Kidney capillary endothelial cell (primary cell): Measurements from ENCODE around the gene ASCC2.
"Not testable (repeated sequence)": the region's sequence is repeated elsewhere in the genome, so short reads cannot be mapped to it uniquely, and the experiment has no call there.

Experiments
- DNase-seq: peaks from one replicate; pipeline ENCODE4 v3.0.0-alpha.2; 2018; ENCODE audit warnings: low spot score

The ASCC2 gene

GRCh38 chr22:29855611-29856181 lies 17.6 kb upstream of the ASCC2 start:
- DNase-seq: no peak

GRCh38 chr22:29854432-29854831 lies 16.4 kb upstream of the ASCC2 start:
- no peak for DNase-seq

- DNase-seq: no peak
These were observed 10.0 kb upstream of the ASCC2 start for GRCh38 chr22:29848111-29848510.

GRCh38 chr22:29846290-29846689 lies 8.2 kb upstream of the ASCC2 start:
- DNase-seq: no peak

GRCh38 chr22:29842740-29843139 lies 4.7 kb upstream of the ASCC2 start:
- DNase-seq: peak; percentile 80

GRCh38 chr22:29842172-29842571 lies 4.1 kb upstream of the ASCC2 start:
- no peak for DNase-seq

- DNase-seq: no peak
These were observed 2.4 kb upstream of the ASCC2 start for GRCh38 chr22:29840498-29840897.

GRCh38 chr22:29839039-29839438 lies 965 bp upstream of the ASCC2 start:
- DNase-seq: no peak

- DNase-seq: no peak
These were observed 504 bp upstream of the ASCC2 start for GRCh38 chr22:29838599-29838956.

GRCh38 chr22:29836791-29837370 lies 1.2 kb downstream of the ASCC2 start:
- not testable (repeated sequence) for DNase-seq

GRCh38 chr22:29834046-29834445 lies 4.0 kb downstream of the ASCC2 start:
- DNase-seq: no peak

- DNase-seq: no peak
These were observed 4.6 kb downstream of the ASCC2 start for GRCh38 chr22:29833392-29833965.

- DNase-seq: no peak
These were observed 6.1 kb downstream of the ASCC2 start for GRCh38 chr22:29831958-29832357.

- DNase-seq: no peak
These were observed 6.7 kb downstream of the ASCC2 start for GRCh38 chr22:29831186-29831921.

GRCh38 chr22:29830585-29830984 lies 7.5 kb downstream of the ASCC2 start:
- DNase-seq: no peak

GRCh38 chr22:29827726-29828125 lies 10.3 kb downstream of the ASCC2 start:
- DNase-seq: peak; percentile 40

- no peak for DNase-seq
These were observed 11.0 kb downstream of the ASCC2 start for GRCh38 chr22:29827091-29827490.

GRCh38 chr22:29825578-29825977 lies 12.5 kb downstream of the ASCC2 start:
- DNase-seq: no peak

GRCh38 chr22:29824677-29825076 lies 13.4 kb downstream of the ASCC2 start:
- DNase-seq: no peak

GRCh38 chr22:29821291-29822016 lies 16.6 kb downstream of the ASCC2 start:
- peak; percentile 38 for DNase-seq

- no peak for DNase-seq
These were observed 17.1 kb downstream of the ASCC2 start for GRCh38 chr22:29820961-29821290.

GRCh38 chr22:29819501-29819900 lies 18.6 kb downstream of the ASCC2 start:
- DNase-seq: no peak

- no peak for DNase-seq
These were observed 20.4 kb downstream of the ASCC2 start for GRCh38 chr22:29817724-29818123.
